Measurements from ENCODE around the gene SMIM33.
"Not testable (repeated sequence)": the region's sequence is repeated elsewhere in the genome, so short reads cannot be mapped to it uniquely, and the experiment has no call there.

The SMIM33 gene

GRCh38 chr5:139478657-139479423 is 8.0 kb downstream of the SMIM33 start:
- peak overlapping the region in 4 of 21 experiments; percentile 30 to 98 (median 38) for H3K27ac ChIP-seq

GRCh38 chr5:139479729-139480128 is 8.9 kb downstream of the SMIM33 start:
- H3K4me3 ChIP-seq: not testable (repeated sequence)
- peak overlapping the region in 3 of 21 experiments; percentile 18 to 98 (median 41) for H3K27ac ChIP-seq

More at GRCh38 chr5:139478657-139479423, 8.0 kb downstream of the SMIM33 start:
- H3K4me3 ChIP-seq: not testable (repeated sequence)

GRCh38 chr5:139481122-139481533 is 10.3 kb downstream of the SMIM33 start:
- H3K27ac ChIP-seq: peak overlapping the region; percentile 63 to 99 (median 94)
- H3K4me3 ChIP-seq: peak overlapping the region; percentile 36 to 72 (median 47)

GRCh38 chr5:139481580-139482049 is 10.8 kb downstream of the SMIM33 start:
- Histone ChIP-seq H3K4me3 (peak overlapping the region; percentile 36 to 72 (median 47)), H3K27ac (peak overlapping the region; percentile 63 to 99 (median 94))

GRCh38 chr5:139482050-139482889 is 11.5 kb downstream of the SMIM33 start, which contains the start of gene STING1:
Gene STING1 (minus strand): TSS chr5:139482758. CDS start chr5:139481704, 1,054 bp downstream.
- Histone ChIP-seq H3K27ac (peak within 1 kb of the TSS; percentile 63 to 99 (median 94)), H3K4me3 (peak within 1 kb of the TSS; percentile 36 to 72 (median 47))

GRCh38 chr5:139482890-139483208 is 12.0 kb downstream of the SMIM33 start:
- H3K4me3 ChIP-seq: peak overlapping the region in 5 of 7 experiments; percentile 36 to 52 (median 47)
- peak overlapping the region; percentile 63 to 99 (median 94) for H3K27ac ChIP-seq

GRCh38 chr5:139486201-139486600 is 15.4 kb downstream of the SMIM33 start:
- Histone ChIP-seq H3K4me3 (no peak overlapping the region), H3K27ac (peak overlapping the region in 3 of 21 experiments; percentile 15 to 56 (median 43))

- peak overlapping the region in 7 of 21 experiments; percentile 31 to 76 (median 55) for H3K27ac ChIP-seq
Measured at GRCh38 chr5:139488260-139488659, 17.5 kb downstream of the SMIM33 start.

GRCh38 chr5:139492700-139493192 is 21.9 kb downstream of the SMIM33 start:
- Histone ChIP-seq H3K27ac (peak overlapping the region in 2 of 21 experiments; percentile 11 to 23), H3K4me3 (no peak overlapping the region)

More at GRCh38 chr5:139488260-139488659, 17.5 kb downstream of the SMIM33 start:
- H3K4me3 ChIP-seq: no peak overlapping the region

- Histone ChIP-seq H3K27ac (peak overlapping the region in 2 of 21 experiments; percentile 3 to 5), H3K4me3 (no peak overlapping the region)
Measured at GRCh38 chr5:139494256-139494655, 23.5 kb downstream of the SMIM33 start.

GRCh38 chr5:139494832-139495231 is 24.0 kb downstream of the SMIM33 start:
- Histone ChIP-seq H3K27ac (peak overlapping the region in 8 of 21 experiments; percentile 3 to 72 (median 40)), H3K4me3 (no peak overlapping the region)

- peak overlapping the region in 10 of 21 experiments; percentile 2 to 72 (median 35) for H3K27ac ChIP-seq
Measured at GRCh38 chr5:139495638-139496435, 25.0 kb downstream of the SMIM33 start.

GRCh38 chr5:139501381-139501780 is 30.6 kb downstream of the SMIM33 start:
- Histone ChIP-seq H3K27ac (no peak overlapping the region), H3K4me3 (no peak overlapping the region)

More at GRCh38 chr5:139495638-139496435, 25.0 kb downstream of the SMIM33 start:
- H3K4me3 ChIP-seq: no peak overlapping the region

GRCh38 chr5:139503036-139503817 is 32.4 kb downstream of the SMIM33 start:
- not testable (repeated sequence) for H3K4me3 ChIP-seq, H3K27ac ChIP-seq

GRCh38 chr5:139503879-139504278 is 33.1 kb downstream of the SMIM33 start:
- peak overlapping the region in 1 of 7 experiments; percentile 0 for H3K4me3 ChIP-seq
- H3K27ac ChIP-seq: not testable (repeated sequence)

- not testable (repeated sequence) for H3K4me3 ChIP-seq
Measured at GRCh38 chr5:139504722-139505121, 33.9 kb downstream of the SMIM33 start.

GRCh38 chr5:139512786-139513390 is 42.1 kb downstream of the SMIM33 start:
- H3K4me3 ChIP-seq: no peak overlapping the region
- peak overlapping the region in 1 of 21 experiments; percentile 16 for H3K27ac ChIP-seq

More at GRCh38 chr5:139504722-139505121, 33.9 kb downstream of the SMIM33 start:
- H3K27ac ChIP-seq: not testable (repeated sequence)

- peak overlapping the region in 1 of 21 experiments; percentile 16 for H3K27ac ChIP-seq
- H3K4me3 ChIP-seq: not testable (repeated sequence)
Measured at GRCh38 chr5:139513434-139513833, 42.6 kb downstream of the SMIM33 start.

Data from skin epidermis (tissue), 12 donors.